ENCODE measurements around the gene PLEKHM3.

The PLEKHM3 gene

DNA sequence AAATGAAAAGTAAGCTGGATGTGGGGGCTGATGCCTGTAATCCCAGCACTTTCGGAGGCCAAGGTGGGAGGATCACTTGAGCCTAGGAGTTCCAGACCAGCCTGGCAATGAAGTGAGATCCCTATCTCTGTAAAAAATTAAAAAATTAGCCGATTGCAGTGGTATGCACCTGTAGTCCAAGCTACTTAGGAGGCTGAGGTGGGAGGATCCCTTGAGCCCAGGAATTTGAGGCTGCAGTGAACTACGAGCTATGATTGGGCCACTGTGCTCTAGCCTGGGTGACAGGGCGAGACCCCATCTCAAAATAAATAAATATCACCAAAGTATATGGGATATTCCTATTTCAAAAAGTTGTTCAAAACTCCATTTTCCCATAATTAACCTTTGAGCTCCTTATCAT, 154.5 kb downstream of the PLEKHM3 start:
- no peak for DNase-seq (ENCODE audit: extremely low read depth, insufficient read length)
- TF ChIP-seq, protein P1, sequence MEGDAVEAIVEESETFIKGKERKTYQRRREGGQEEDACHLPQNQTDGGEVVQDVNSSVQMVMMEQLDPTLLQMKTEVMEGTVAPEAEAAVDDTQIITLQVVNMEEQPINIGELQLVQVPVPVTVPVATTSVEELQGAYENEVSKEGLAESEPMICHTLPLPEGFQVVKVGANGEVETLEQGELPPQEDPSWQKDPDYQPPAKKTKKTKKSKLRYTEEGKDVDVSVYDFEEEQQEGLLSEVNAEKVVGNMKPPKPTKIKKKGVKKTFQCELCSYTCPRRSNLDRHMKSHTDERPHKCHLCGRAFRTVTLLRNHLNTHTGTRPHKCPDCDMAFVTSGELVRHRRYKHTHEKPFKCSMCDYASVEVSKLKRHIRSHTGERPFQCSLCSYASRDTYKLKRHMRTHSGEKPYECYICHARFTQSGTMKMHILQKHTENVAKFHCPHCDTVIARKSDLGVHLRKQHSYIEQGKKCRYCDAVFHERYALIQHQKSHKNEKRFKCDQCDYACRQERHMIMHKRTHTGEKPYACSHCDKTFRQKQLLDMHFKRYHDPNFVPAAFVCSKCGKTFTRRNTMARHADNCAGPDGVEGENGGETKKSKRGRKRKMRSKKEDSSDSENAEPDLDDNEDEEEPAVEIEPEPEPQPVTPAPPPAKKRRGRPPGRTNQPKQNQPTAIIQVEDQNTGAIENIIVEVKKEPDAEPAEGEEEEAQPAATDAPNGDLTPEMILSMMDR (IDR thresholded peaks at IDR 0.05; ENCODE audit: insufficient read depth, low read length, poor library complexity, severe bottlenecking): no peak
- Histone ChIP-seq H3K4me3 (replicated peaks; ENCODE audit: low read depth, low read length) (no peak overlapping the region), H3K36me3 (ENCODE audit: control insufficient read depth, insufficient read depth, low read length) (no peaks in the 10 kb centered on the region), H3K27me3 (replicated peaks; ENCODE audit: control insufficient read depth, insufficient read depth, low read length) (no peaks in the 10 kb centered on the region)

DNA sequence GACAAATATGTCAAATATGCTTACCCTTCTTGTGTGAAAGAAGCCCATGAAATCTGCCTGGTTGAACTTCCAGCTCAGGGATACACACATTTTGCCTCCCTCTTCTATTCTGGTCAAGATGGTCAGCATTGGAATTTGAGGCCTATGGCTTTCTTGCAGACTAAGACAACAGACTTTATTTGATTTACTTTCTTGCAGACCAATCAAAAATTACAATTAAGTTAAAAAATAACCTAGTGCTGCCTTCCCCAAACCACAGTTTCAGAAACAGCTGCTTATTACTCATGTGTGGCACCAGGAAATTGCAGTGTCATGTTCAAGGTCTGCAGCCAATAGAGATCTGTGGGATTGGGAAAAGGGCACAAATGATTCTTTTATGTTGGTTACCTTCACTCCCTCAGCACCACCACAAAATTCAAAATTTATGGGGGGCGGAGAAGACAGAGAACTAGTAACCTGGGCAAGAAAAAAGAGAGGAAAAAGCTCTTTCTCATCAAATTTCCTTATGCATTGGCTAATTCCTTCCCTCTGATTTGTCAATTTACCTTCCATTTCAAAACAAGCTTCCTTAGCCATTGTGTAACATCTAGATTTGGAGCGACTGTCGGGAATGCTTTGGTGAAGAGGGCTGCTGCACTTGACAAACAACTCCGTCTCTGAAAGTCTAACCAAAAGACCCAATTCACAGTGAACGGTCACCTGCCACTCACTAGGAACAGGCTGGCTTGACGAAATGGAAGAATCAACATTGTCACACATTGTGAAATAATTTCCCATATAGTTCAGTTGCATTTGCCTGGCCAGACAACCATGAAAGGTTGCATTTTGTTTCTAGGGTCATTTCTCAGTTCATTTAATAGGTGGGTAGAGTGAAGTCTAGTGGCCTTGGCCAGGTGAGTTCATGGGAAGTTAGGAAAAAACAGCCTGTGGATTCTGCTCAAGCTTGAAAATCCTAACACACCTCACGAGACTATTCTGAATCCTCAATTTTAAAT, 155.2 kb downstream of the PLEKHM3 start:
- Histone ChIP-seq H3K27me3 (replicated peaks; ENCODE audit: control insufficient read depth, insufficient read depth, low read length) (no peaks in the 10 kb centered on the region), H3K36me3 (ENCODE audit: control insufficient read depth, insufficient read depth, low read length) (no peaks in the 10 kb centered on the region), H3K4me3 (replicated peaks; ENCODE audit: low read depth, low read length) (no peak overlapping the region)
- TF ChIP-seq, protein P1 (IDR thresholded peaks at IDR 0.05; ENCODE audit: insufficient read depth, low read length, poor library complexity, severe bottlenecking): no peak
- no peak for DNase-seq (ENCODE audit: extremely low read depth, insufficient read length)

DNA sequence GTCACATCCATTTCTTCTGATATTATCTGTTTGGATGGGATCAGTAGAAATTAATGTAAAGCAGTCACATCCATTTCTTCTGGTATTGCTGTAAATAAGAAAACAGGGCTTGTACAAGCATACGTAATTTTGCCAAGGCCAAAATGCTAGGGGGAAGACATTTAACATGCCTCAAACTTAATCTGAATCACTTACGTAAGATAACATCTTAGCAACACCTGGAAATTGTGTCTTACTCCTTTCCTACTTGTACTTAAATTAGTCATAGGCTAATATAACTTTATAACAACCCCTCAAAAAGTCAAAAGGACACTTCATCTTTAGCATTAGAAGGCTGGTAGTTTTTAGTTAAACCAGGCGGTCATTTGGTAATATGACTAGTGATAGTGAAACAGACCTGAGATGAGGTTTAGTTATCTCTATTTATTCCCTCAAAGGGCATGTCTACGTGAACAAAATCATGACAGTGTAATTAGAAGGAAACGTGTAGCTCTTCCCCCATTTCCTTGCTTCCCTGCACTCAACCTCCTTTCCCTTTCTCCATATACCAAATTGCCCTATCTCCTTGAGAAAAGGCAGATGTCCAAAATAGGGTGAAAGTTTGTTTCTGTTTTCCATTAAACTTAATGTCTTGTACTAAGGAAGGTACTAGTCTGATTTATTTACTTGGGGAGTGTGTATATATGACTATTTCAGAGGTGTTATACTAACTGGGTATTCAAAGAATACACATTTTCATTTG, 156.3 kb downstream of the PLEKHM3 start:
- TF ChIP-seq, protein P1 (IDR thresholded peaks at IDR 0.05; ENCODE audit: insufficient read depth, low read length, poor library complexity, severe bottlenecking): no peak
- Histone ChIP-seq H3K4me3 (replicated peaks; ENCODE audit: low read depth, low read length) (no peak overlapping the region), H3K27me3 (replicated peaks; ENCODE audit: control insufficient read depth, insufficient read depth, low read length) (no peaks in the 10 kb centered on the region), H3K36me3 (ENCODE audit: control insufficient read depth, insufficient read depth, low read length) (no peaks in the 10 kb centered on the region)
- DNase-seq (ENCODE audit: extremely low read depth, insufficient read length): no peak

DNA sequence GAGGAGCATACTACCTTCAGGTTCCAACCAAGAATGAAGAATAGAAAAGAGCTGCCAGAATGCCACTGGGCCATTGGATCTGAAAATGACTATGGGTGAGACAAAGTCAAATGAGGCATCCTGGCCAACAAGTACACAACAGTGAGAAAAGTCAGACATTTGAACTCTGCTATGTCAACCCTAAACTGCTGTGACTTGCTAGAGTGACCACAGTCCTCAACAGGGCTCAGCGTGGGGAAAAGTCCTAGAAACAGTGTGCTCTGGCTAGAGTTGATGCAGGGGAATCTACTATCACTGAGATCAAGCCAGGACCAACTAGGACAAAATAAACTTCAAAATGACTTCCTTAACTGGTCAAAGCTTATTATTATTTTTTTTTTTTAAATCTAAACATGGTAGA, 157.4 kb downstream of the PLEKHM3 start:
- TF ChIP-seq, protein P1 (IDR thresholded peaks at IDR 0.05; ENCODE audit: insufficient read depth, low read length, poor library complexity, severe bottlenecking): no peak
- no peak overlapping the region for H3K4me3 ChIP-seq (replicated peaks; ENCODE audit: low read depth, low read length)
- H3K36me3 ChIP-seq (ENCODE audit: control insufficient read depth, insufficient read depth, low read length): no peaks in the 10 kb centered on the region
- DNase-seq (ENCODE audit: extremely low read depth, insufficient read length): no peak
- no peaks in the 10 kb centered on the region for H3K27me3 ChIP-seq (replicated peaks; ENCODE audit: control insufficient read depth, insufficient read depth, low read length)

DNA sequence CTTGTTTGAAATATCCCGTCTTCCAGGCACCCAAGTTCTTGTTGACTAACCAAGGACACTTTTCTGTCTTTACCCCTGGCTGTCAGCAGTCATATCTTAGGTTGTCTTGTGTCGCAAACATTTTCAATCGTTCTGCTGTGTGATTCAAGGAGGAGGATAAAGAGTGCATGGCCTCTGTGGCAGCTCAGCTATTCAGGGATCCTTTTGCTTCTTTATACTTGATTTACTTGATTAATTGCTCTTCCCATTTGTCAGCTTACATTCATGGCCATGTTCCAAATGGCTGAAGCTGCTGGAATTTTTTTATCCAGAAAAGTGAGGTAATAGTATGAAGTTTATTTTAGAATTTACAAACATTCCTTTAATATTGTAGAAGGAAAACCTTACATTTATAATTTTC, 158.3 kb downstream of the PLEKHM3 start:
- Histone ChIP-seq H3K36me3 (ENCODE audit: control insufficient read depth, insufficient read depth, low read length) (no peaks in the 10 kb centered on the region), H3K27me3 (replicated peaks; ENCODE audit: control insufficient read depth, insufficient read depth, low read length) (no peaks in the 10 kb centered on the region), H3K4me3 (replicated peaks; ENCODE audit: low read depth, low read length) (no peak overlapping the region)
- no peak for DNase-seq (ENCODE audit: extremely low read depth, insufficient read length)
- TF ChIP-seq, protein P1 (IDR thresholded peaks at IDR 0.05; ENCODE audit: insufficient read depth, low read length, poor library complexity, severe bottlenecking): no peak

Data from GM06990 (cell line).